Measurements from ENCODE around the gene TNFRSF18. TPM values are rescaled to one million over a fixed set of nuclear protein-coding genes. Genes with fewer than 3 reads are reported as not detected.

Gene TNFRSF18
- polyA plus RNA-seq, 1 donor from 2014 or later, result not detected

GRCh38 chr1:1179346-1179982 lies 26.9 kb downstream of the TNFRSF18 start:
- Histone ChIP-seq H3K4me2 (ENCODE audit: low read length) (no peak overlapping the region), H3K9me3 (ENCODE audit: low read length) (no peaks in the 10 kb centered on the region), H3F3A (ENCODE audit: insufficient read depth, low read length, poor library complexity, severe bottlenecking) (no peaks in the 10 kb centered on the region), H2AFZ (ENCODE audit: low read depth, low read length) (no peak overlapping the region), H3K27ac (ENCODE audit: low read length) (no peak overlapping the region), H3K9me2 (ENCODE audit: insufficient read depth, low read length) (no peaks in the 10 kb centered on the region), H3K9ac (ENCODE audit: low read length) (no peak overlapping the region), H3K27me3 (ENCODE audit: insufficient read depth, low read depth, low read length) (no peaks in the 10 kb centered on the region), H3K36me3 (ENCODE audit: insufficient read depth, low read length) (no peaks in the 10 kb centered on the region), H3K4me3 (ENCODE audit: low read length) (no peak overlapping the region), H3K79me2 (replicated peaks; ENCODE audit: insufficient read depth, low read length) (no peaks in the 10 kb centered on the region), H4K20me1 (ENCODE audit: insufficient read depth) (no peaks in the 10 kb centered on the region)
- no peak for TF ChIP-seq EP300 (conservative IDR thresholded peaks at IDR 0.05; ENCODE audit: poor library complexity, severe bottlenecking)
- TF ChIP-seq CTCF (IDR thresholded peaks at IDR 0.05; ENCODE audit: poor library complexity, severe bottlenecking), result no peak
- no peak for TF ChIP-seq TAF1 (IDR thresholded peaks at IDR 0.05; ENCODE audit: low read depth)
- TF ChIP-seq SMC3 (conservative IDR thresholded peaks at IDR 0.05; ENCODE audit: poor library complexity), result no peak
- TF ChIP-seq REST (IDR thresholded peaks at IDR 0.05; ENCODE audit: borderline replicate concordance), result no peak

- H4K20me1 ChIP-seq (ENCODE audit: insufficient read depth), result no peaks in the 10 kb centered on the region
- no peaks in the 10 kb centered on the region for H3K9me2 ChIP-seq (ENCODE audit: insufficient read depth, low read length)
- no peaks in the 10 kb centered on the region for H3K79me2 ChIP-seq (replicated peaks; ENCODE audit: insufficient read depth, low read length)
- no peaks in the 10 kb centered on the region for H3F3A ChIP-seq (ENCODE audit: insufficient read depth, low read length, poor library complexity, severe bottlenecking)
- no peak overlapping the region for H3K4me3 ChIP-seq (ENCODE audit: low read length)
- H3K36me3 ChIP-seq (ENCODE audit: insufficient read depth, low read length), result no peaks in the 10 kb centered on the region
- H3K9me3 ChIP-seq (ENCODE audit: low read length), result no peaks in the 10 kb centered on the region
- H3K9ac ChIP-seq (ENCODE audit: low read length), result no peak overlapping the region
- H3K27ac ChIP-seq (ENCODE audit: low read length), result no peak overlapping the region
- no peak overlapping the region for H2AFZ ChIP-seq (ENCODE audit: low read depth, low read length)
- no peaks in the 10 kb centered on the region for H3K27me3 ChIP-seq (ENCODE audit: insufficient read depth, low read depth, low read length)
- no peak for TF ChIP-seq SMC3 (conservative IDR thresholded peaks at IDR 0.05; ENCODE audit: poor library complexity)
- H3K4me2 ChIP-seq (ENCODE audit: low read length), result no peak overlapping the region
Measured at GRCh38 chr1:1178794-1179331, 27.5 kb downstream of the TNFRSF18 start.

- Histone ChIP-seq H2AFZ (ENCODE audit: low read depth, low read length) (no peak overlapping the region), H3K9me3 (ENCODE audit: low read length) (no peaks in the 10 kb centered on the region), H3K9ac (ENCODE audit: low read length) (no peak overlapping the region), H3K9me2 (ENCODE audit: insufficient read depth, low read length) (no peaks in the 10 kb centered on the region), H3K36me3 (ENCODE audit: insufficient read depth, low read length) (no peaks in the 10 kb centered on the region), H3F3A (ENCODE audit: insufficient read depth, low read length, poor library complexity, severe bottlenecking) (no peaks in the 10 kb centered on the region), H3K79me2 (replicated peaks; ENCODE audit: insufficient read depth, low read length) (no peaks in the 10 kb centered on the region), H4K20me1 (ENCODE audit: insufficient read depth) (no peaks in the 10 kb centered on the region), H3K4me2 (ENCODE audit: low read length) (no peak overlapping the region), H3K27ac (ENCODE audit: low read length) (no peak overlapping the region), H3K4me3 (ENCODE audit: low read length) (no peak overlapping the region), H3K27me3 (ENCODE audit: insufficient read depth, low read depth, low read length) (no peaks in the 10 kb centered on the region)
- no peak for TF ChIP-seq POLR2AphosphoS5 (IDR thresholded peaks at IDR 0.05)
- no peak for TF ChIP-seq TAF1 (IDR thresholded peaks at IDR 0.05; ENCODE audit: low read depth)
- TF ChIP-seq EZH2 (IDR thresholded peaks at IDR 0.05; ENCODE audit: borderline replicate concordance, insufficient read depth, low read length, poor library complexity, severe bottlenecking), result no peak
- TF ChIP-seq EP300 (conservative IDR thresholded peaks at IDR 0.05; ENCODE audit: poor library complexity, severe bottlenecking), result no peak
- no peak for TF ChIP-seq MXI1 (conservative IDR thresholded peaks at IDR 0.05; ENCODE audit: poor library complexity, severe bottlenecking)
- no peak for TF ChIP-seq CTCF (IDR thresholded peaks at IDR 0.05; ENCODE audit: poor library complexity, severe bottlenecking)
- TF ChIP-seq SMC3 (conservative IDR thresholded peaks at IDR 0.05; ENCODE audit: poor library complexity), result no peak
- no peak for TF ChIP-seq REST (IDR thresholded peaks at IDR 0.05; ENCODE audit: borderline replicate concordance)
Measured at GRCh38 chr1:1177452-1178206, 28.8 kb downstream of the TNFRSF18 start.

Data from neural cell (in vitro differentiated cells).